Ascending aorta (tissue), 2 donors: ENCODE results near the gene AARS2. TPM values are rescaled to one million over a fixed set of nuclear protein-coding genes. Genes with fewer than 3 reads are reported as not detected.

Experiments used
- DNase-seq, 2 donors: peaks; one replicate each; pipeline ENCODE4 v3.0.0-alpha.2; 2019; ENCODE audit warnings: low spot score in 2 of 2
- H3K27ac ChIP-seq, 2 donors: fragments of 200-600 bp; sonication (generic); one replicate each; pipeline ENCODE4 v1.5.1; 2016 to 2017; ENCODE audit warnings: mild to moderate bottlenecking in 1 of 2
- H3K27me3 ChIP-seq: fragments of 200-600 bp; sonication (generic); one replicate; pipeline ENCODE4 v1.5.1; 2017
- H3K36me3 ChIP-seq, 2 donors: fragments of 200-600 bp; sonication (generic); one replicate each; pipeline ENCODE4 v1.5.1; 2016
- H3K4me1 ChIP-seq, 2 donors: fragments of 200-600 bp; sonication (generic); one replicate each; pipeline ENCODE4 v1.5.1; 2016 to 2017; ENCODE audit warnings: mild to moderate bottlenecking in 1 of 2
- H3K4me3 ChIP-seq, 2 donors: fragments of 200-600 bp; sonication (generic); one replicate each; pipeline ENCODE4 v1.5.1; 2016 to 2017; ENCODE audit warnings: mild to moderate bottlenecking in 1 of 2
- H3K9me3 ChIP-seq, 2 donors: fragments of 200-600 bp; sonication (generic); one replicate each; pipeline ENCODE4 v1.5.1; 2016
- intact Hi-C: fragments of 100-400 bp; cut with DNase I; formaldehyde crosslinking; loops from one replicate; pipeline ENCODE4 v1.15.1; 2023
- total RNA-seq: library from RNA; depleted of rRNA; stranded (reverse); fragments of >200 nt; gene quantifications from one replicate; pipeline ENCODE4 v1.1.0, GENCODE V29; 2016
- TF ChIP-seq, protein P1 (sequence below), 3 experiments: fragments of 200-600 bp in 2 of 3; fragments of 450-650 bp in 1 of 3; sonication (generic) in 2 of 3; IDR thresholded peaks; one replicate each; pipeline ENCODE4 v1.5.1; 2016 to 2019; ENCODE audit warnings: antibody characterized with exemption in 3 of 3, mild to moderate bottlenecking in 1 of 3, moderate library complexity in 1 of 3

Gene AARS2
- total RNA-seq, 1 donor from 2014 or later, result 4.5 TPM

DNA sequence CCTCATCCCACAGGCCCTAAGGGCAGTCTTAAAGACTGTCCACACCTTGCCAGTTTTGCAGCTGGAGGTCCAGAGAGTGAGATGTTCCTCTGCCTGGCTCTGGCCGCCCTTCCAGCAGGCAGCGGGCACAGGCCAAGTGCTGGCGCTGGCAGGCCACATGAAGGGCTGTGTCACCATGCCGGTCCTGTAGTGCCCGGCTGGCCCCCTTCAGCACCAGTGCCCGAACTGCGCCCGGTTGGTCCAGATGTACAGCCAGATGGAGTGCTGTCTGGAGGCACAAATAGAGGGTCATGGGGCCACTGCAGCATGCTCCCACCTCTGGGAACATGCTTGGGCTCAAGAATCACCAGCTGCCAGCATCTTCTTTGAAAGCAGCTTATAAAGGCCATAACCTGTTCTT is 51.6 kb downstream of the AARS2 start:
- H3K36me3 ChIP-seq, result peaks cover 0 to 3% of the 10 kb centered on the region in 2 donors
- peaks cover 15 to 32% of the 10 kb centered on the region in 2 donors for H3K4me1 ChIP-seq
- H3K27me3 ChIP-seq, result no peaks in the 10 kb centered on the region
- no peak overlapping the region for H3K4me3 ChIP-seq
- intact Hi-C loops, result no loop called here
- TF ChIP-seq, protein P1, sequence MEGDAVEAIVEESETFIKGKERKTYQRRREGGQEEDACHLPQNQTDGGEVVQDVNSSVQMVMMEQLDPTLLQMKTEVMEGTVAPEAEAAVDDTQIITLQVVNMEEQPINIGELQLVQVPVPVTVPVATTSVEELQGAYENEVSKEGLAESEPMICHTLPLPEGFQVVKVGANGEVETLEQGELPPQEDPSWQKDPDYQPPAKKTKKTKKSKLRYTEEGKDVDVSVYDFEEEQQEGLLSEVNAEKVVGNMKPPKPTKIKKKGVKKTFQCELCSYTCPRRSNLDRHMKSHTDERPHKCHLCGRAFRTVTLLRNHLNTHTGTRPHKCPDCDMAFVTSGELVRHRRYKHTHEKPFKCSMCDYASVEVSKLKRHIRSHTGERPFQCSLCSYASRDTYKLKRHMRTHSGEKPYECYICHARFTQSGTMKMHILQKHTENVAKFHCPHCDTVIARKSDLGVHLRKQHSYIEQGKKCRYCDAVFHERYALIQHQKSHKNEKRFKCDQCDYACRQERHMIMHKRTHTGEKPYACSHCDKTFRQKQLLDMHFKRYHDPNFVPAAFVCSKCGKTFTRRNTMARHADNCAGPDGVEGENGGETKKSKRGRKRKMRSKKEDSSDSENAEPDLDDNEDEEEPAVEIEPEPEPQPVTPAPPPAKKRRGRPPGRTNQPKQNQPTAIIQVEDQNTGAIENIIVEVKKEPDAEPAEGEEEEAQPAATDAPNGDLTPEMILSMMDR (IDR thresholded peaks at IDR 0.05), result no peak
- H3K9me3 ChIP-seq, result no peaks in the 10 kb centered on the region
- DNase-seq, result no peak
- no peak overlapping the region for H3K27ac ChIP-seq

DNA sequence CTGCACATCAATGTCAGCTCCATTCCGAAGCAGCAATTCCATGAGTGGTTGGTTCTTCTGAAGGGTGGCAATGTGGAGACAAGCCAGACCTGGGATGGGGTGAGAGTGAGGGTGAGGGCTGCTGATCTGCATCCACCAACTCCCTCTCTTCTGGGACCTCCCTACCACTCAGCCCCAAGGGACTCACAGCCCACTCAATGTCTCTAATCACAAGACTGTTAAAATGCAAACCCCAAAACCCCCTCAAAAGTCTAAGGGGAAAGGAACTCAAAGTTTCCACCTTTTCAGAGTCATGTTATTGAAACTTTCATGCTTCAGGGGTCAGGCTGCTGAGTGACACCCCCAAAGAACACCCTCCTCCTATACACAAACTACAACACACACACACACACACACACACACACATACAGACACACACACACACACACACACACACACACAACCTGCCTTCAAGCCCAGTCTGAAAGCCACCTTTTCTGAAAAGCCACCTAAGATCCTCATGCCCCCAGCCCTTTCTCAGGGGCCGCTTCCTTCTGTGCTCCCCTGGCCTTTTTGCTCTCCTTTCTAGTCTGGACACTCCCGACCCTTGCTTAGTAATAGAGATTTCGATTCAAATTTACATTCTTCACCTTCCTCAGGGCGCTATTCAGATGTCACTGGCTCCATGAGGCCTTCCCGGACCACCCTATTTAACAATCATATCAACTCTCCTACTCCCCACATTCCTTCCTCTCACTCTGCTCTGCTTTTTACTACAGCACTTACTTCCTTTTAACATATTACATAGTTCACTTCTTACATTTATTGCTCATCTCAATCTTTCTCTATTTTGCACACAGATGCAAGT is 52.5 kb downstream of the AARS2 start:
- no peak overlapping the region for H3K4me3 ChIP-seq
- no peak for DNase-seq
- peaks cover 0 to 3% of the 10 kb centered on the region in 2 donors for H3K36me3 ChIP-seq
- TF ChIP-seq, protein P1 (IDR thresholded peaks at IDR 0.05), result no peak
- no peaks in the 10 kb centered on the region for H3K27me3 ChIP-seq
- H3K27ac ChIP-seq, result no peak overlapping the region
- no peaks in the 10 kb centered on the region for H3K9me3 ChIP-seq
- peaks cover 15 to 37% of the 10 kb centered on the region in 2 donors for H3K4me1 ChIP-seq
- intact Hi-C loops, result no loop called here

DNA sequence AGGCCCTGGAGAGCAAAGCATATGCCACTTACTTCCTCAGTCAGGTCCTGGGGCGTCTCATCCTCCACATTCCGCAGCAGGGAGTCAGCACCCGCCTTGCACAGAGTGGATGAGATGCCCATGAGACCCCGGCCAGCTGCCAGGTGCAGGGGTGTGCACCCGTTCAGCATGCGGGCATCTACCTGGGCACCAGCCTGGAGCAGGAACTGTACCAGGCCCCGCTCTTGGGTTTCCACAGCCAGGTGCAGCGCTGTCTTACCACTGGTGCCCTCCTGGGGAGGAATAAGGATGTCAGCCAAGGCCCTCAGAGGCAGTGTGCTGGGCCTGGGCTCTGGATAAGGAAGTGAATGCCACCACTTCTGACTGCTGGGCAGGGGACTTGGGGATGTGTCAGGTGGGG is 53.1 kb downstream of the AARS2 start:
- no peak for DNase-seq
- no peaks in the 10 kb centered on the region for H3K27me3 ChIP-seq
- H3K4me3 ChIP-seq, result no peak overlapping the region
- intact Hi-C loops, result no loop called here
- H3K36me3 ChIP-seq, result peaks cover 3 to 4% of the 10 kb centered on the region in 2 donors
- no peak overlapping the region for H3K27ac ChIP-seq
- H3K9me3 ChIP-seq, result no peaks in the 10 kb centered on the region
- TF ChIP-seq, protein P1 (IDR thresholded peaks at IDR 0.05), result no peak
- peaks cover 15 to 37% of the 10 kb centered on the region in 2 donors for H3K4me1 ChIP-seq

DNA sequence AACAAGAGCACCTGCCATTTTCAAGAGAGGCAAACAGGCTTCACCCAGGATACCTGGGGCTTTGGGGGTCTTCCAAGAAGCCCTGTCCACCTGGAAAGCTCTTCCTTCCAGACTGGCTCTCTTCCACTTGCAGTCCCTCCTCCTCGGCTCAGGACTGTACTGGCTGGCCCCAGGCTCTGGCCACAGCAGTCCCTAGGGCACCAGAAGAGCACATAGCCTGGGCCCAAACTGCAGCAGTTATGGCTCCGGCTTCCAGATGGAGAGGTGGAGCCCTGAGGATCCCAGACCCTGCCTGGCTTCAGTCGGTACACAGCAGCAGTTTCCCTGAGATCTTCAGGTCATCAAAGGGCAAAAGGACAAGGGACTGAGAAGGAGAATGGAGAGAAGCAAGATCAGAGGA is 54.2 kb downstream of the AARS2 start:
- no peak overlapping the region for H3K27ac ChIP-seq
- no peaks in the 10 kb centered on the region for H3K9me3 ChIP-seq
- no peak overlapping the region for H3K4me3 ChIP-seq
- no peaks in the 10 kb centered on the region for H3K27me3 ChIP-seq
- peaks cover 10 to 29% of the 10 kb centered on the region in 2 donors for H3K4me1 ChIP-seq
- H3K36me3 ChIP-seq, result peaks cover 12 to 13% of the 10 kb centered on the region in 2 donors
- no peak for DNase-seq
- TF ChIP-seq, protein P1 (IDR thresholded peaks at IDR 0.05), result no peak
- intact Hi-C loops, result no loop called here

DNA sequence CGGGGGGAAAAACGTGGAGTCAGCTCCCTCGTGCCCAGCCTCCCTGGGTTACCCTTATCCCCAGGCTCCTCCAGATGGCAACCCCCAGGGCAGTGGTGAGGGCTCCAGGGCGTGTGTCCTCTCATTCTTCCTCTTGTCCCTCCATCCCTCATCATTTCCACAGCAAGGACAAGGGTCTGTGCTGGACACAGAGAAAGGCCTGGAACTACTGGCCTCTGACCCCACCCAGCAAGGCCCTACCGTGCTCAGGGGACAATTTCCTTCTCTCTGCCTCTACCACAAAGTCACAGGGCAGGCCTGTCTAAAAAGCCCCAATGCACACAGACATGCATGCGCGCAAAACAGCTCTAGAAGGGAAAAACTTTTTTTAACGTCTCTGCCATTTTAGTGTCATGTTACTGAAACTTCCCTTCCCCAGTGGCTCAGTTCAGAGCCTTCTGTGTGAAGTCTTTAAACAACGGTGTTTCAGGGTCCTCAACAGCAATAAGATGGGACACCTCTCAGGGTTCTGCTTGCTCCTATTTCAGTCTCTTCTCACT is 54.8 kb downstream of the AARS2 start:
- intact Hi-C loops, result no loop called here
- Histone ChIP-seq H3K27ac (no peak overlapping the region), H3K9me3 (no peaks in the 10 kb centered on the region), H3K4me3 (no peak overlapping the region), H3K27me3 (no peaks in the 10 kb centered on the region), H3K36me3 (peaks cover 17 to 18% of the 10 kb centered on the region in 2 donors), H3K4me1 (peaks cover 6 to 24% of the 10 kb centered on the region in 2 donors)
- TF ChIP-seq, protein P1 (IDR thresholded peaks at IDR 0.05), result no peak
- no peak for DNase-seq
